ENCODE results near the gene AKAP5.
A peak's percentile ranks its signal among the peaks of the same experiment; 100 is the strongest.

AKAP5 gene

GRCh38 chr14:64463195-64463594 lies 2.1 kb upstream of the AKAP5 start:
- no peak for DNase-seq

DNA sequence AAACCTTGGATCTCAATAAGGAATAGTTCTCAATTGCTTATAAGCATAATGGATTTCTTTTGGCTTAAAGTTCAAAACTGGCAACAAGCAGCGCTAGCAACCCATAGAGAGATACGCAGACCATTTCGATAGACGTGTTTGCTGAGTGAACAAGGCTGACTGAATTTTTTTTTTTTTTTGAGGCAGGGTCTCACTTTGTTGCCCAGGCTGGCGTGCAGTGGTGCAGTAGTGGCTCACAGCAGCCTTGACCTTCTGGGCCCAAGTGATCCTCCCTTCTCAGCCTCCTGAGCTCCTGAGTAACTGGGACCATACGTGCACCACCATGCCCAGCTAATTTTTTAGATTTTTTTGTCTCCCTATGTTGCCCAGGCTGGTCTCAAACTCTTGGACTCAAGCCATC lies 1.4 kb upstream of the AKAP5 start:
- DNase-seq, result no peak

DNA sequence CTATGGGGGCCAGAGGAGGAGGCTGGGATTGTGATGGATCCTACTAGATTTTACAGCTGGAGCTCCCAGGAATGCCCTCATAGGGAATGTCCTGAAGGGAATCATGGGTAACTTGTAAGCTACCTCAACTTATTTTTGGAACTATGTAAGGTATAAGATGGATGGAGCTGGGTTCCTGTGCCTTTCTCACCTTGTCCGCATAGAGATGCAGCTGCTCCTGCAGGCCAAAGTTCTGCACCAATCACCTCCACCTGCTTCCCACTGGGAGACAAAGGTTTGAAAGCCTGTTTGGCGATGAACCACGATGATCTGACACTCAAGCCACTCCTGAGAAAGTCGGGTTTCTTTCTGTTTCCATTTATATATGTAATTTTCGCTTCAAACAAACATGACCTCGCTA lies 648 bp upstream of the AKAP5 start:
- peak; percentile 46 for DNase-seq

DNA sequence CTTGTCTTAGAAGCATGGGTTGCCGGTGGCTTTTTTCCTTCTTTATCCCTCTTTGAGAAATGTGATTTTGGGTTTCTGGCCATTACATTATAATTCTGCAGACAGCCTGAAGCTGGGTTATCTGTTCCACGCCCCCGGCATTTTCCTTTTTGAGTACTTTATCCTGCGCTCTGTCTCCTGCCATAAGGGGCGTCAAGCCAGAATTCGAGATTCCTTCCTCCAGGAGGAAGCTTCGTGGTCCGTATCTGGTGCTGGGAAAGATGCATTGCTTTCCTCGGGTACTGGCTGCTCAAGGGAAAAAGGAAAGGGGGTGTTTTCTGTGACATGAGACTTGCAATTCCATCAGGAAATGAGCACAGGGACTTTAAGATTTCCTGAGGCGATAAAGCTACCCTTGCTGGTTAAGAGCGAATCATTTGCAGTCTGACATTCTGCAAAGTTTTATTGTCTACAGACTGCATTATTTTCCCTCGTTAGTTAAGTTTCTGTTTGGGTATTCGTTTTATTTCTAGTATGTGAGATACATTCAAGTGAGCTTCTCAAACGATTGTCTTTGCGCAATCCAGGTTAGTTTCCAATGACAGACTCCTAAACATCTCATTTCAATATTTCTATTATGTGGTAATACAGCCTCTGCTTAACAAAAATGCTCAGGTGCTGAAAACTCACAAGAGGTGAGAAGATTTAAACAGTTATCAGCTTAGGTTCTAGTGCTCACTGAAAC lies 694 bp downstream of the AKAP5 start:
- DNase-seq, result peak; percentile 64

DNA sequence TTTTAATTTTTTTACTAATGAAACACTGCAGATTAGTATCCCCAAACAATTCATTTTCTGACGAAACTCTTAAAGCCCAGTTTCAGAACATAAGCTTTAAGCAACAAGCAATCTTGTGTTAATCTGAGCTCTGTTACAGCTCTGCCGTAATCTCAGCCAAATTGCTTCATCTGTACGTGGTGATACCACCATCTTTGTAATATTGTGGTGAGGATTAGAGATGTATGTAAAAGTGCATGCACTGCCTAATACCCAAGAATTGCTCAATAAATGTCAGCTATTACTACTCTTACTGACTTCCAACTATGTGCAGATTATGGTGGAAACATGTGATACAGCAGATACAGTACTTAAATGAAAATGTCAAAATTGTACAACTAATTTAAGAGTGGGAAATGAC lies 1.8 kb downstream of the AKAP5 start:
- no peak for DNase-seq

- no peak for DNase-seq
Observed at GRCh38 chr14:64467566-64467965, 2.3 kb downstream of the AKAP5 start.

GRCh38 chr14:64468451-64468850 lies 3.2 kb downstream of the AKAP5 start:
- DNase-seq, result no peak

- DNase-seq, result no peak
Observed at GRCh38 chr14:64474041-64474440, 8.7 kb downstream of the AKAP5 start.

- DNase-seq, result no peak
Observed at GRCh38 chr14:64474698-64475097, 9.4 kb downstream of the AKAP5 start.

DNA sequence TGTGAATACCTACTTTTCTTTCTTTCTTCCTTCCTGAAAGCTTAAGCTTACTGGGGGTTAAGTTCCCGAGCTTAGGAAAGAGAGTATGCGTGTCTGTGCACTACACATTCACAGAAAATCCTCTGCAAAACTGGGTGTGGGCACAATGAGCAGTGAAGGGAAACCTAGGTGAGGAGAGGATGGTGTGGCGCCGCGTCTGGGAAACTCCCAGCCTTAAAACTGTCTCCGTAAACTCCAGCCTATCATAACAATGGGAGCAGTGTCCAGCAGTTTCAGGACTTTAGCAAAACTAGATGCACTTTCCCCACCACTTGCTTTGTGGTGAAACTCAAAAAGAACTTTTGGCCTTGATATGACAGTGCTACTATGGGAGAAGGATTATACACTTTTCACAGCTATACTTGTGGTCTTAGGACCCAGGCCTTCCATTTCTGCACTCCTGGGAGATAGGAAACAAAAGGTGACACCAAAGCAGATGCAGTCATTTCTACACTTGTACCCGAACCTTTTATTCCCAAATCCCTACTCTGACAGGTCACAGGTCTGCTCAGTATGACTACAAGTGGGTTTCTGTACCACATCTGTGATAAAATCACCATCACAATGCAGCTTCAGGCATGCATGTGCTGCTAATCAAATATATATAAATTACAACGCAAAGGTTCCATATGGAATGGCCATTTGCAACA lies 10.4 kb downstream of the AKAP5 start:
- no peak for DNase-seq

GRCh38 chr14:64476438-64476837 lies 11.1 kb downstream of the AKAP5 start:
- no peak for DNase-seq

DNA sequence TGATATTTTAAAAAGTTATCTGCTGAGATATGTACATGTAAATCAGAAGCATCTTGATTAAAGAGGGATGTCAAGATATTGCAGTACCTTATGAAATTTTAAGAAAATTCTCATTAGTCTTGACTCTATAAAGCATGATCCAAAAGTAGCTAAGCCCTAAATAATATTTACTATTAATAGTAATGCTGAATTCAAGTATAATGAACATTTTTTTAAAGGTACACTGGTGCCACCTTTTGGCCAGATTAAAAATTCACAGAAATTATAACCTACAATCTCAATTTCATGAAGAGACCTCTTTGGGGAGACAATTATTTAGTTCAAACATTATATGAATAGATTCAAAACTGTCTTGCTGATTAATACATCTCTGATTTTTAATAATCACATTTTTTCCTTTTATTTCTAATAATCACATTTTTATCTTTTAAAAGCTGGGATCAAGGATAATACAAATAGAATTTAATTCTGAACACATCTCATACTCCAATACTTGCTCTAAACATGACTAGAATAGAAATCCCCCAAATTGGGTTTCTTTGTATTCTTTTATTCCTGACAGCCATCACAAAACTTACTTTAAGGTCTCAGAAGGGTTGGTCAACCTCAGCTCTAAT lies 13.4 kb downstream of the AKAP5 start:
- DNase-seq, result no peak

GRCh38 chr14:64488590-64489099 lies 23.3 kb downstream of the AKAP5 start:
- no peak for DNase-seq

DNA sequence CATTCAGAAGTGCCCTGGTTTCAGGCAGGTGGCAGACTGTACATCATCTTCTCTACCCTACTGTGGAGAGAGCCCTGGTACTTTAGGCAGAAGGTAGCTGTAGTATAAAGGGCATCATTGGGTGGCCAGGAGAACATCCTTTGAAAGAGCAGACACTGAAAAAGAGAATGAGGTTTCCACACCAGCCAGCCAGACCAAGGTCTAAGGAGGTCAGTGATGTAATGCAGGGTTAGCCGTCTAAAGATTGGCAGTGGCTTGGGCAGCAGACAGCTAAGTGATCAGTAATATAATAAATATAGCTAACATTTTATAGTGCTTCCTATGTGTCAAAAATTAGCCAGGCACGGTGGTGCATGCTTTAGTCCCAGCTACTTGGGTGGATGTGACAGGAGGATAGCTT lies 26.3 kb downstream of the AKAP5 start:
- no peak for DNase-seq

GRCh38 chr14:64493455-64493854 lies 28.2 kb downstream of the AKAP5 start:
- DNase-seq, result no peak

GRCh38 chr14:64495252-64495651 lies 30.0 kb downstream of the AKAP5 start:
- no peak for DNase-seq

DNA sequence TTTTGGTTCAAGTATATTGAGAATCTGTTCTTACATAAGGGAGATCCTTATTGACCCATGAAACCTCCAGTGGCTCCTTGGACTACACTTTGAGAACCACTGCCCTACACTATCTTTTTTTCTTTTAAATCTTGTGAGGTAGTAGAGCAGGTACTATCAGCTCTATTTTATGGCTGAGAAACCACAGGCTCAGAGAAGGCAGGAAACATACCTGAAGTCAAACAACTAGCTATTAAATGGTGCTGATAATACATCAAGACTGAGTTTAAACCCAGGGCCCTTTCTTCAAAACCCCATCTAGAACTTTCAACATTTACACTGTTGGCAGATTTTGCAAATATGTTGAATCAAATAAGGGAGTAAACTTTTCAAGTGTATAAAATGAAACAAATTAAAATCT lies 31.5 kb downstream of the AKAP5 start:
- DNase-seq, result no peak

- DNase-seq, result no peak
Observed at GRCh38 chr14:64500088-64500487, 34.8 kb downstream of the AKAP5 start.

DNA sequence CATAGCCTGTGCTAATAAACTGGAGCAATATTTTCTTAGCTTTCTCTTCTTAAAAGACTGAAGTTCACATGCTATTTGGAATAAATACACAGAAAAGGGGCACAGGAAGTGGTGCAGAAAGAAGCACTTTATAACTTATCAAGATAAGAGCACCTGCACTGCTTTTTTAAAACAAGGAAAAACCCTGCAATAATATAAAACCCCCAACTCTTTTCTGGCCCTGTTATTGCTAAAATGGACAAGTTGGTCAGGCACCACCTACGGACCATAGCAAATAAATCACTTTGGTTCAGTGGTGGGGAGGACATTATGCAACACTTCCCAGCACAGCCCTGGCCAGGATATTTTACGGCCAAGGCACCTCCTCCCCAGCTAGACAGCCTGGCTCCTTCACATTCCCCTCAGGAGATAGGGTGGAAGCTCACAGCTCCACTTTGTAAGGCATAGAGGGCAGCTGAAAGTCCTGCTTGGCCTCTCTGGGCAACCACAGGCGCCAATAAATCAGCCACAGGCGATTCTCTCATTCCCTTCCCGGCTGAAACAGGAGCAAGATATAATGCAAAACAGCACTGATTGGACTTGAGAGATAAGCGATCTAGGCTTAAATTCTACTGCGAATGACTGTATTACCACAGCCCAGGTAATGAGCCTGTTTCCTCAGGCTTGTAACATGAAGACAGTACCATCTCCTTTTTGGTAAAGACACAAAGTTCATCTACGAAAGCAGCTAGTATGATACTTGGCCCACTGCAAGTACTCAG lies 36.3 kb downstream of the AKAP5 start:
- peak; percentile 81 for DNase-seq

DNA sequence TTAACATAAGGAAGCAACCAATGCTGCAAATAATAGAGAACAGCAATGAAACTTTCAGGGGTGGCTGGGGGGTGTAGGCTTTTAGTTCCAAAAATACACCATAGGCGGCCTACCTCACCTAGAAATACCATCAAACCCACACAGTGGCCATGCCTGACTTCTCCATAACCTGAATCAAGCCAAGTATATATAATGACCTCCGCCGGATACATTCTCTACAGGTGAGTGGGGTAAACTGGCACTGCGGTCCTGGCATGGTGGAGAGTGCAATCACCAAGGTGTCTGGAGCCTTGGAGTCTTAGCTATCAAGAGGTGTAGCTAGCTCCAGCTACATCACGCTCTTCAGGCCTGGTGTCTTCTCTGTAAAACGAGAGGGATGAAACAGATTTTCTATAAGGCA lies 37.2 kb downstream of the AKAP5 start:
- no peak for DNase-seq

- peak; percentile 25 for DNase-seq
Observed at GRCh38 chr14:64502887-64503433, 37.7 kb downstream of the AKAP5 start.

DNA sequence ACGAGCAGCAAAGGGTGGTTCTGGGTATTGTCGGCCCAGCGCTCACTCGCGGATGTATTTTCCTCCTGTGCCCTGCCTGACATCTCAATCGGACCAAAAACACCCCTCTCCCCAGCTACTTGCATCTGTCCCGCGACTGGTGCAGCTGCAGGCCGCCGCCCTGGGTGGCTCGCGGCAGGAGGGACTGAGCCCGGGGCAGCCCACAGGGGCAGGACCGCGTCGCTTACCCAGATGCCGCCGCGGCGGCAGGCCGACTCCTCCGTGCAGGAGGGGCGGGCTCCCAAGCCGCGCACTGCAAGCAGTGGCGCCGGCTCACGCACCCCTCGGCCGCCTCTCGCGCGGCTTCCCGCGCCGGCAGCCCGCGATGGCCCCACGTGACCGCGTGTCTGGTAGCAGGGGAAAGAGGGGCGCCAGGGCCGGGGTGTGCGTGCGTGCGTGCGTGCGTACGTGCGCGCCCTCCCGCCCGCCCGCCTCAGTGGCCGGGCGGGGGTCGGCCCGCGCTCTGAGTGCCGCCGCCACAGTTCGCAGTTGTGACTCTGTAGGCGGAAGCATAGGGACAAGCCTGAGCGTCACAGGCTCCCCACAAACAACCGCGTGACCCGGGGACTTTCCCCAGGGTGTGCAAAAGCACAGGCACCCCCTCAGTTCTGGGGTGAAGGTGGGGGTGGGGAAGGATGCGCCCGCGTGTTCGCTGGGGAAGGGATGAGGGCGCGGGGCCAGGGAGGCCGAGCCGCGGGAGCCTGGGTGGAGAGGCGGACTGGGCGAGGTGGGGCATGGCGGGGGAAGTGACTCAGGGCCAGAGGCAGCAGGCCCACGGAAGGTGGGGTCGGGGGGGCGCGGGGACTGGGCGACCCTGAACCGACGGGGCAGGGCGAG lies 38.4 kb downstream of the AKAP5 start, which contains the start of gene ZBTB25:
Gene ZBTB25, minus strand, starts transcription at position 405 of the 876 bp plus-strand sequence. CDS start 13,305 bp downstream, outside the sequence.
- peak; percentile 76 for DNase-seq
